Spleen (tissue), 7 donors: ENCODE results near the gene NHLRC4.

Experiments used
- CTCF ChIP-seq, 11 experiments: fragments of 200-600 bp in 7 of 11; fragments of 450-650 bp in 4 of 11; sonication (generic) in 4 of 11; IDR thresholded peaks in 8 of 11; conservative IDR thresholded peaks in 3 of 11; 1 replicate in 7 of 11; 2 replicates in 4 of 11; pipeline versions ENCODE4 v1.4.0 to v1.8.0; 2016 to 2021; ENCODE audit warnings: antibody characterized with exemption in 11 of 11, inconsistent platforms in 4 of 11, mild to moderate bottlenecking in 1 of 11
- POLR2A ChIP-seq, 3 donors: fragments of 450-650 bp; IDR thresholded peaks; one replicate each; pipeline ENCODE4 v1.5.1; 2017; ENCODE audit warnings: antibody characterized with exemption in 3 of 3, mild to moderate bottlenecking in 1 of 3
- POLR2AphosphoS5 ChIP-seq, 3 donors: sonication (generic); formaldehyde crosslinking; IDR thresholded peaks; one replicate each; pipeline ENCODE4 v1.5.1; 2017; ENCODE audit warnings: antibody characterized with exemption in 3 of 3
- donor health status: DM: no; HTN: no; CAD: no; lungs with moderate emphysema.
- donor health status: DM: no; HTN: no; CAD: no.
- donor health status: DM: no; HTN: no; CAD: no.

GRCh38 chr16:576197-576822, 9.5 kb downstream of the NHLRC4 start:
- TF ChIP-seq CTCF (IDR thresholded peaks at IDR 0.05 in 8 of 11, conservative IDR thresholded peaks at IDR 0.05 in 3 of 11) = no peak
- no peak for TF ChIP-seq POLR2A (IDR thresholded peaks at IDR 0.05)
- peak; percentile 24 to 51 (median 33) for TF ChIP-seq POLR2AphosphoS5 (IDR thresholded peaks at IDR 0.05)
